GM10266 (cell line): ENCODE results near the gene ELAVL3.

ENCODE experiments used
- DNase-seq: peaks from one replicate; pipeline ENCODE4 v3.0.0; 2012; ENCODE audit errors: extremely low spot score
- CTCF ChIP-seq: IDR thresholded peaks from 2 replicates; pipeline ENCODE4 v1.5.1; 2012; ENCODE audit warnings: mild to moderate bottlenecking, low read depth; ENCODE audit not compliant: control insufficient read depth, insufficient read depth; ENCODE audit errors: missing control alignments

Gene ELAVL3

DNA sequence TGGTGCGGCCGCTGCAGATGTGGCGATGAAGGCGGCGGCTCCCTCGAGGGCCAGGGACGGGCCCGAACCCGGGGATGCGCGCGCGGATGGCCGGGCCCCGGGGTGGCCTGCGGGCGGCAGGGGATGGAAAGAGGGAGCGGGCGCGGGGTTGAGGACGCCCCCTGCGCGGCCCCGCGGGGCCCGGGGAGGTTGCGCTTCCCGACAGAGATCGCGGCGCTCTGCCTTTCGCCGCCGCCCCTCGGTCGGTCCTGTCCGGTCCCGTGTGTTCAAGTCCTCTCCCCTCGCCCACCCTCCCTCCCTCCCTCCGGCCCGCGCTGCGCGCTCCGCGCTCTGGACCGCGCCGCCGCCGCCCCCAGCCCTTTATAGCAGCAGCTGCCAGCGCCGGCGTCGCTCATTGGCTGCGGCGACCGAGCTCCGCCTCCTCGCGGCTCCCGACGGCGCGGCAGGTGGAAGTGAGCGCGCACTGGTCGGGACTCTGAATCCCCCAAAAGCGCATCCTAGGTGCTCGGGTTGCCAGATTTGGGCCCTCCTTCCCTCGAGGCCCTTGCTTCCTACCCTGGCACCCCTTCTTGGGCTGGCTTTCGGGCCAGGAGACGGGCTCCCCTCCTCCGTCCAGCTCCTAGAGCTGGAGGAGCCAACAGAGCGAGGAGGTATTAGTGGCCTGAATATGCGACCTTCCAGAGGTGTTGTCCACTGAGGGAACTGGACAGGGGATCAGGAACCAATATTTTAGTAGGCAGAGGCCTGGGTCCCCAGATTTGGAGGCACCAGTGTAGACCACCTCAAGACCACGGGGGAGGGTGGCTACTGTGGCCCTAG lies at the start of gene ELAVL3:
ELAVL3 (minus strand) TSS at position 332 of the 819 bp plus-strand sequence. CDS start 438 bp downstream, outside the sequence.
- TF ChIP-seq CTCF: no peak
- no peak for DNase-seq

GRCh38 chr19:11530432-11530831 lies 49.6 kb upstream of the ELAVL3 start:
- TF ChIP-seq CTCF: no peak
- peak; percentile 34 for DNase-seq

DNA sequence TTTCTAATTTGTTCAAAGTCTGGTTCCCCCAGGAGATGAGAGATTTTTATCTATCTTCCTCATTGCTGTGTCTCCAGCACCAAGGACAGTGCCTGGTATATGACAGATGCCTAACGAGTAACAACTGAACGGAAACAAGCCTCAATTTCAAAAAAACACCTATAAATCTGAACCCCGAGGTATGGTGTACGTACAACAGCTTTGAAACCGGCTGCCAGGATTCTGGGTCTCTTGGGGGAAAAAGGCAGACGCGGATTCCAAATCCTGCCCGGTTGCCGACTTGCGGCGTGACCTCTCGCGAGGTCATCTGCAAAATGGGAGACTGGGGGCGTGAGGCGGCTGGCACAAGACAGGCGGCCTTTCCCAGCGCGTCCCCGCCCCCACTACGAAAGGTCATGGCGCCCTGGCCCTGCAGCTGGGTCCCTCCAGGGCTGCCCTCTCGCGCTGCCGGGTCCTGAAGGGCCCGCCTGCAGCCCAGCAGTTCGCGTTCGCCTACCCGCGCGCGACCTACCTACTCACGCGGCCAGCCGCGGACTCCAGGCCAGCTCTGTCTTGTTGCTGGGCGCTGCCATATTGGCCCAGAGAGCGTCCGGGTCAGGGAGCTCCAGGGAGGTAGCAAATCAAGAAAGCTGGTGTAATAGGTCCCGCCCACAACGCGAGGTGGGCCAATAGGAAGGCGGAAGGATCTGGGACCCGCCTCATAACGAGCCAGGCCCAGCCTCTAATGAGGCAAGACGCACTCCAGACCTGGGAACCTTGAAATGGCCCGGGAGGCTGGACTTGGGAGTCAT lies 47.9 kb upstream of the ELAVL3 start, which contains the start of gene ECSIT:
ECSIT (minus strand) TSS at position 584 of the 791 bp plus-strand sequence. CDS start 9,964 bp downstream, outside the sequence.
- DNase-seq: peak; percentile 97
- no peak for TF ChIP-seq CTCF

DNA sequence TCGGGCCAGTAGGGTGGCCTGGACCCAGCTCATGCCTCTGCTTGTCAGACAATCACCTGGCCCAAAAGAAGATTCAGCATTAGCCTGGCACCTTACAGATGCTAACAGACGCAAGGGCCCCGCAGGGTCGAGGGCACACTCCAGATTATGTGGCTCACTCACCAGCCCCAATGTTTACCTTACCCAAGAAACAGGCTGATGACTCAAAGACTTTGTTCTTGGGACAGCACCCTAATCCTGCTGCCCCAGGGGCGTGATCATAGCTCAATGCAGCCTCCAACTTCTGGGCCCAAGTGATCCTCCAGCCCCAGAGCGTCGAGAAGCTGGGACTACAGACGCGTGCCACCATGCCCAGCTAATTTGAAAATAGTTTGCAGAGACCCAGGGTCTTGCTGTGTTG lies 38.3 kb upstream of the ELAVL3 start:
- TF ChIP-seq CTCF: no peak
- no peak for DNase-seq

DNA sequence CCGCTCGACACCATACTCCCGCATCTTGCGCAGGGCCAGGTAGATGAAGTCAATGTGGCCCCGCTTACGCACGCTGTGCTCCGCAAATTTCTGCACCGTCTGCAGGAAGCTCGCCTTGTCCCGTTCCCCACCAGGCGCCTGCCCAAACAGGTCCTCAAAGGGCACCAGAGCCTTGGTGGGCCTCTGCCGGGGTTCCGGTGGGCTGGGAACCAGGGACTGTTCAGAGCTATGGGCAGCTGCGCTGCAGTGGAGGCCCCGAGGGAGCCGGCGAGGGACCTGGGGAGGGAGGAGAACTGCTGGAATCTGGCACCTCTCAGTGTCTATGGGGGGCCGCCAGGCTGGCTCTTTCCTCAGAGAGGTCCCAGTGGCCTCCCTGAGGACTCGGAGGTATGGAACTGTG lies 33.1 kb upstream of the ELAVL3 start:
- TF ChIP-seq CTCF: no peak
- DNase-seq: no peak

- no peak for DNase-seq
- no peak for TF ChIP-seq CTCF
Measured at GRCh38 chr19:11510444-11510843, 29.6 kb upstream of the ELAVL3 start.
